OCI-LY7 (cell line): Measurements from ENCODE around the gene RSBN1.

ENCODE experiments used
- EZH2phosphoT487 ChIP-seq: fragments of 200-600 bp; sonication (generic); IDR thresholded peaks from 2 replicates; pipeline ENCODE4 v1.6.1; 2018; ENCODE audit warnings: low read depth, borderline replicate concordance, mild to moderate bottlenecking, mixed run types, antibody characterized with exemption, low read length, moderate library complexity, mixed read lengths
- TF ChIP-seq, protein P1 (sequence below): fragments of 200-600 bp; sonication (generic); conservative IDR thresholded peaks from 2 replicates; pipeline ENCODE4 v1.5.1; 2014; ENCODE audit warnings: mild to moderate bottlenecking, antibody characterized with exemption, low read length, moderate library complexity, mixed read lengths

DNA sequence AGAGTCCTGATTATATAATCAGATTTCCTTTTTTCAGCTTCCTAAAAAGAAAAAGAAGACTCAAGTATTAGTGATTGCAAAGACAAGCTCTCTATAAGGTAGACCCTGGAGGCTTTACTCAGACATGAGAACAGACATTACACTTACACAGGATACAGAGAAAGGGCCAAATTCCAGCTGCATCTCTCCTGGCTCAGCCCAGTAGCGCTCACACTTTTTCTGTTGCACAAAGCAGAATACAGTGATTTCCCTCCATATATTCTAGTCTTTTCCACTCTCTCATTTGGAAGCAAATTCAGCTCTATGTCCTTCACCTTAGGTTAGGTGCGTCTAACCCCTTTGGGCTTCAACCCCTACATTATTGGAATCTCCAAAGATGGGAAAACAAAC is 44.1 kb upstream of the RSBN1 start:
- TF ChIP-seq, protein P1, sequence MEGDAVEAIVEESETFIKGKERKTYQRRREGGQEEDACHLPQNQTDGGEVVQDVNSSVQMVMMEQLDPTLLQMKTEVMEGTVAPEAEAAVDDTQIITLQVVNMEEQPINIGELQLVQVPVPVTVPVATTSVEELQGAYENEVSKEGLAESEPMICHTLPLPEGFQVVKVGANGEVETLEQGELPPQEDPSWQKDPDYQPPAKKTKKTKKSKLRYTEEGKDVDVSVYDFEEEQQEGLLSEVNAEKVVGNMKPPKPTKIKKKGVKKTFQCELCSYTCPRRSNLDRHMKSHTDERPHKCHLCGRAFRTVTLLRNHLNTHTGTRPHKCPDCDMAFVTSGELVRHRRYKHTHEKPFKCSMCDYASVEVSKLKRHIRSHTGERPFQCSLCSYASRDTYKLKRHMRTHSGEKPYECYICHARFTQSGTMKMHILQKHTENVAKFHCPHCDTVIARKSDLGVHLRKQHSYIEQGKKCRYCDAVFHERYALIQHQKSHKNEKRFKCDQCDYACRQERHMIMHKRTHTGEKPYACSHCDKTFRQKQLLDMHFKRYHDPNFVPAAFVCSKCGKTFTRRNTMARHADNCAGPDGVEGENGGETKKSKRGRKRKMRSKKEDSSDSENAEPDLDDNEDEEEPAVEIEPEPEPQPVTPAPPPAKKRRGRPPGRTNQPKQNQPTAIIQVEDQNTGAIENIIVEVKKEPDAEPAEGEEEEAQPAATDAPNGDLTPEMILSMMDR = no peak
- TF ChIP-seq EZH2phosphoT487 = no peak
